ENCODE measurements around the gene CELF2.

DNA sequence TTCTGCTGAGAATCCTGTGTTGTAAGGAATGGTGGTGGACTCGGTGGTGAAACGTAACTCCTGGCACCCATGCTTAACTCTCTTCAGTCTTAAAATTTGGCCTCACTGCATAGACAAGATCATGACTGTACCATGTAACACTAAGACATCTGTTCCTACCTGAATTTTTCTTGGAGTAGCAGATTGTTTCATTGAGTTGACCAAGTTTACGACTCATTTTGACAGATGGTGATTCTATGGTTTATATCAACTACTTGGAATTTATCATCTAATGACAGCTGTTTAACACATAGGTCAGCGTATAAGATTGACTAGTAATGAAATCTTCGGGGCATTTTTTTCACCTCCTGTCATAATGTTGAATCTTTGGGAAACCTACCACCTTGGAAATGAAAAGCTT, 184.2 kb downstream of the CELF2 start:
- TF ChIP-seq, protein P1, sequence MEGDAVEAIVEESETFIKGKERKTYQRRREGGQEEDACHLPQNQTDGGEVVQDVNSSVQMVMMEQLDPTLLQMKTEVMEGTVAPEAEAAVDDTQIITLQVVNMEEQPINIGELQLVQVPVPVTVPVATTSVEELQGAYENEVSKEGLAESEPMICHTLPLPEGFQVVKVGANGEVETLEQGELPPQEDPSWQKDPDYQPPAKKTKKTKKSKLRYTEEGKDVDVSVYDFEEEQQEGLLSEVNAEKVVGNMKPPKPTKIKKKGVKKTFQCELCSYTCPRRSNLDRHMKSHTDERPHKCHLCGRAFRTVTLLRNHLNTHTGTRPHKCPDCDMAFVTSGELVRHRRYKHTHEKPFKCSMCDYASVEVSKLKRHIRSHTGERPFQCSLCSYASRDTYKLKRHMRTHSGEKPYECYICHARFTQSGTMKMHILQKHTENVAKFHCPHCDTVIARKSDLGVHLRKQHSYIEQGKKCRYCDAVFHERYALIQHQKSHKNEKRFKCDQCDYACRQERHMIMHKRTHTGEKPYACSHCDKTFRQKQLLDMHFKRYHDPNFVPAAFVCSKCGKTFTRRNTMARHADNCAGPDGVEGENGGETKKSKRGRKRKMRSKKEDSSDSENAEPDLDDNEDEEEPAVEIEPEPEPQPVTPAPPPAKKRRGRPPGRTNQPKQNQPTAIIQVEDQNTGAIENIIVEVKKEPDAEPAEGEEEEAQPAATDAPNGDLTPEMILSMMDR (IDR thresholded peaks at IDR 0.05; ENCODE audit: low read depth, low read length, poor library complexity, severe bottlenecking) = no peak
- TF ChIP-seq EZH2phosphoT487 (IDR thresholded peaks at IDR 0.05; ENCODE audit: borderline replicate concordance, low read length) = no peak

Data from DOHH2 (cell line).